Measurements from ENCODE around the gene IRF5. TPM values are rescaled to one million over a fixed set of nuclear protein-coding genes. Genes with fewer than 3 reads are reported as not detected.

The IRF5 gene
- total and polyA plus RNA-seq, 5 donors from 2014 or later = 13.5 to 24.1 (median 19.3) TPM

DNA sequence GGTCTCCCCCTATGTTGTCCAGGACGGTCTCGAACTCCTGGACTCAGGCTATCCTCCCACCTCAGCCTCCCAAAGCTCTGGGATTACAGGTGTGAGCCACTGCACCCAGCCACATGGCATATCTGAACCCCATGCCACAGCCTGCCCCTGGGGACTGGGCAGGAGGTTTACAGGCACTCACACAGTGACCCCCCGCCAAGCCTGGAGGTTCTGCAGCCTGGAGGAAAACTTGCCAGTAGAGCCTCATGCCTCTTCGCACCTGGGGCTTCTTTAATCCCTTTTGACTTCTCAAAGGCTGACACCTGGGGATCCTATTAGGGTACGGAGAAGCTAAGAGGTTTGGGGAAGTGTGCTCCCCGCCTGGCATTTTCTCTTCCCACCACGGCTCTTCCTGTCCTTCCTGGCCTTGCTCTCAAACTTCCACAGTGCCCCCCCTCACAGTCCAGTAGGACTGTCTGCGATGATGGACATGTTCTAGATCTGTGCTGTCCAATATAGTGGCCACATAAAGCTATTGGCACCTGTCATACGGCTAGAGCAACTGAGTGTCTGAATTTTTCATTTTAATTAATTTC lies 15.8 kb upstream of the IRF5 start:
- Histone ChIP-seq H3K27me3 (ENCODE audit: control insufficient read depth, insufficient read depth, low read length) (peaks cover 6% of the 10 kb centered on the region), H3K27ac (ENCODE audit: insufficient read depth, low read length, poor library complexity, severe bottlenecking) (no peak overlapping the region), H3K36me3 (ENCODE audit: control insufficient read depth, insufficient read depth, low read length) (no peaks in the 10 kb centered on the region), H3K4me1 (ENCODE audit: control insufficient read depth, insufficient read depth, low read length, poor library complexity, severe bottlenecking) (no peaks in the 10 kb centered on the region), H3K4me3 (ENCODE audit: low read depth, low read length) (no peak overlapping the region), H3K9me3 (ENCODE audit: control insufficient read depth in 2 of 2, low read length in 2 of 2) (no peaks in the 10 kb centered on the region)
- no peak for ATAC-seq (ENCODE audit: low read depth in 2 of 2)
- Mint-ChIP-seq H3K9me3 (peaks cover 0 to 2% (median 0%) of the 10 kb centered on the region in 7 donors), H3K36me3 (no peaks in the 10 kb centered on the region), H3K27me3 (peaks cover 53% of the 10 kb centered on the region), H3K4me1 (no peaks in the 10 kb centered on the region), H3K27ac (no peak overlapping the region), H3K4me3 (no peak overlapping the region)
- no peak for DNase-seq

DNA sequence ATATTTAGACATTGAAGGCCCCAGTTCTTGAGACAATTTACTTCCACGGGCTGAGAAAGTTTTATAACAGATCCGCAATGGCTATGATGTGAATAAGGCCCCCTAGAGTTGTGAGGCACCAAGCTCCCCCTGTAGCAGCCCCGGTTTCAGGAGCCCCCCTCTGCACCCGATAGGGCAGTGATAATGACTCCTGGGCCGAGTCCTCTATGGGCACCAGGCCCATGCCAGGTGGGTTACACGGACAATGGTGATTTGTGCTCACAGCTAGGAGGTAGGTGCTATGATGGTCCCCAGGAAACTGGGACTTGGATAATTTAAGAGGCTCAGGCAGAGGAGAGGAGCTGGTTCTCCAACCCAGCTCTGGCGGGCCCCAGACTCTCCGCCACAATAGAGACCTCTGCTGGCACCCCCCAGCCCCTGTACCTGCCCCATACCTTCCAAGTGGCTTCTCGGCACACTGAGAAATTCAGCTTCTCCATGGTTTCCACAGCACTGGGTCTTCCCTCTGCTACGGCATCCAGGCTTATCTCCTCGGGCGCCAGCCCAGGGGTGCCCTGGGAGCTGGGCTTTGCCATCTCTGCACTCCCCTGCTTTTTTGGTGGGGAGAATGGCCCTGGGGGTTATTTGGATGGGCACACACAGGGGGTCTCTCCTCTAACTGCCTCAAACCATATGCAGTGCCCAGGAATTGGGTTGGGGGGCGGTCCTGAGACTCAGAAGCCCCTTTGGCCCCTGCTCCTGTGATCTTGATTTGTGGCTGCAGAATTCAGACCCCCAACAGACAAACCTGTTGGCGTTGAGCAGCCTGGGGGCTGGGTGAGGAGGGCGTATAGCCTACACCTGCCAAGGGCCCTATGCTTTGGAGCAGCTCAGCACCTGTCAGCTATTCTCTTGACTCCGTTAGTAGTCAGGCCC lies 15.0 kb upstream of the IRF5 start:
- no peak for DNase-seq
- peaks cover 0 to 2% (median 0%) of the 10 kb centered on the region in 7 donors for H3K9me3 Mint-ChIP-seq

DNA sequence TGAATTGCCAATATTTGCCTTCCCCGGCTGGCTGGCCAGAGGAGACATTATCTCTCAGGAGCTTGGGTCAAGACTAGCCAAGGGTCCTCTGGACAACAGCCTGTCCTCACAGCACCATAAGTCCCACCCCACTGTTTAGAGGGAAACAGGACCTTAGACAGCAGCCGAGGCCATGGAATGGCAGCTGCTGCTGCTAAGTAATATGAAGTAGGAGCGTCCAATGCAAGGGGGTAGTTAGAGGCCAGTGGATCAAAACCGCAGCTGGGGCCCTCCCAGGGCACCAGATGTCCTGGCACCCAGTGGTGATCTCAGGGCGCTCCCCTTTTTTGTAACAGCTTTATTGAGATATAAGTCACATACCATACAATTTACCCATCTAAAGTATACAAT lies 14.3 kb upstream of the IRF5 start:
- Mint-ChIP-seq H3K36me3 (no peaks in the 10 kb centered on the region), H3K4me1 (no peaks in the 10 kb centered on the region), H3K9me3 (peaks cover 0 to 2% (median 0%) of the 10 kb centered on the region in 7 donors), H3K4me3 (no peak overlapping the region), H3K27me3 (peaks cover 38% of the 10 kb centered on the region), H3K27ac (no peak overlapping the region)
- H3K27me3 ChIP-seq (ENCODE audit: control insufficient read depth, insufficient read depth, low read length) = peaks cover 6% of the 10 kb centered on the region
- no peaks in the 10 kb centered on the region for H3K36me3 ChIP-seq (ENCODE audit: control insufficient read depth, insufficient read depth, low read length)
- ATAC-seq (ENCODE audit: low read depth in 2 of 2) (no peak), DNase-seq (no peak)
- H3K9me3 ChIP-seq (ENCODE audit: control insufficient read depth in 2 of 2, low read length in 2 of 2) = no peaks in the 10 kb centered on the region
- H3K27ac ChIP-seq (ENCODE audit: insufficient read depth, low read length, poor library complexity, severe bottlenecking) = no peak overlapping the region
- no peaks in the 10 kb centered on the region for H3K4me1 ChIP-seq (ENCODE audit: control insufficient read depth, insufficient read depth, low read length, poor library complexity, severe bottlenecking)
- H3K4me3 ChIP-seq (ENCODE audit: low read depth, low read length) = no peak overlapping the region

More for the DNA sequence above, 15.0 kb upstream of the IRF5 start:
- Mint-ChIP-seq H3K4me1 (no peaks in the 10 kb centered on the region), H3K36me3 (no peaks in the 10 kb centered on the region), H3K27me3 (peaks cover 45% of the 10 kb centered on the region), H3K4me3 (no peak overlapping the region), H3K27ac (no peak overlapping the region)
- ATAC-seq (ENCODE audit: low read depth in 2 of 2) = no peak
- Histone ChIP-seq H3K27me3 (ENCODE audit: control insufficient read depth, insufficient read depth, low read length) (peaks cover 6% of the 10 kb centered on the region), H3K4me1 (ENCODE audit: control insufficient read depth, insufficient read depth, low read length, poor library complexity, severe bottlenecking) (no peaks in the 10 kb centered on the region), H3K9me3 (ENCODE audit: control insufficient read depth in 2 of 2, low read length in 2 of 2) (no peaks in the 10 kb centered on the region), H3K36me3 (ENCODE audit: control insufficient read depth, insufficient read depth, low read length) (no peaks in the 10 kb centered on the region), H3K4me3 (ENCODE audit: low read depth, low read length) (no peak overlapping the region), H3K27ac (ENCODE audit: insufficient read depth, low read length, poor library complexity, severe bottlenecking) (no peak overlapping the region)

DNA sequence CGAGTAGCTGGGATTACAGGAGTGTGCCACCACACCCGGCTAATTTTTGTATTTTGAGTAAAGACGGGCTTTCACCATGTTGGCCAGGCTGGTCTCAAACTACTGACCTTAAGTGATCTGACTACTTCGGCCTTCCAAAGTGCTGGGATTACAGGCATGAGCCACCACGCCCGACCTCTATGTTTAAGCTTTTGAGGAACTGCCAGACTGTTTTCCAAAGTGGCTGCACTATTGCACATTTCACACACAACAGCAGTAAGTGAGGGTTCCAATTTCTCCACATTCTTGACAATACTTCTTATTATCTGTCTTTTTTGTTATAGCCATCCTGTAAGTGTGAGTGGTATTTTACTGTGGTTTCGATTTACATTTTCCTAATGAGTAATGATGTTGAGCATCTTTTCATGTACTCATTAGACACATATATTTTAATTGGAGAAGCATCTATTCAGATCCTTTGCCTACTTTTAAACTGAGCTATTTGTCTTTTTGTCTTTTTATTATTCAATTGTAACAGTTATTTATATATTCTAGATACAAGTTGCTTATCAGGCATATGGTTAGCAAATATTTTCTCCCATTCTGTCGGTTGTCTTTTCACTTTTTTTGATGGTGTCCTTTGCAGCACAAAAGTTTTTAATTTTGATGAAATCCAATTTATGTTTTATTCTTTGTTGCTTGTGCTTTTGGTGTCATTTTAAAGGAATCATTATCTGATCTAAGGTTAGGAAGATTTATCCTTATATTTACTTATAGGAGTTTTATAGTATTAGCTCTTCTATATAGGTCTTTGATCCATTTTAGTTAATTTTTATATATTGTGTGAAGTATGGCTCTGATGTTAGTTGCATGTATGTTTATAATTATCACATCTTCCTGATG lies 12.8 kb upstream of the IRF5 start:
- Mint-ChIP-seq H3K36me3 (no peaks in the 10 kb centered on the region), H3K27ac (no peak overlapping the region), H3K4me1 (no peaks in the 10 kb centered on the region), H3K9me3 (peaks cover 0 to 2% (median 0%) of the 10 kb centered on the region in 7 donors), H3K27me3 (peaks cover 32% of the 10 kb centered on the region), H3K4me3 (no peak overlapping the region)
- Histone ChIP-seq H3K27me3 (ENCODE audit: control insufficient read depth, insufficient read depth, low read length) (peaks cover 6% of the 10 kb centered on the region), H3K4me3 (ENCODE audit: low read depth, low read length) (no peak overlapping the region), H3K4me1 (ENCODE audit: control insufficient read depth, insufficient read depth, low read length, poor library complexity, severe bottlenecking) (no peaks in the 10 kb centered on the region), H3K9me3 (ENCODE audit: control insufficient read depth in 2 of 2, low read length in 2 of 2) (no peaks in the 10 kb centered on the region), H3K27ac (ENCODE audit: insufficient read depth, low read length, poor library complexity, severe bottlenecking) (no peak overlapping the region), H3K36me3 (ENCODE audit: control insufficient read depth, insufficient read depth, low read length) (no peaks in the 10 kb centered on the region)
- no peak for DNase-seq
- no peak for ATAC-seq (ENCODE audit: low read depth in 2 of 2)

DNA sequence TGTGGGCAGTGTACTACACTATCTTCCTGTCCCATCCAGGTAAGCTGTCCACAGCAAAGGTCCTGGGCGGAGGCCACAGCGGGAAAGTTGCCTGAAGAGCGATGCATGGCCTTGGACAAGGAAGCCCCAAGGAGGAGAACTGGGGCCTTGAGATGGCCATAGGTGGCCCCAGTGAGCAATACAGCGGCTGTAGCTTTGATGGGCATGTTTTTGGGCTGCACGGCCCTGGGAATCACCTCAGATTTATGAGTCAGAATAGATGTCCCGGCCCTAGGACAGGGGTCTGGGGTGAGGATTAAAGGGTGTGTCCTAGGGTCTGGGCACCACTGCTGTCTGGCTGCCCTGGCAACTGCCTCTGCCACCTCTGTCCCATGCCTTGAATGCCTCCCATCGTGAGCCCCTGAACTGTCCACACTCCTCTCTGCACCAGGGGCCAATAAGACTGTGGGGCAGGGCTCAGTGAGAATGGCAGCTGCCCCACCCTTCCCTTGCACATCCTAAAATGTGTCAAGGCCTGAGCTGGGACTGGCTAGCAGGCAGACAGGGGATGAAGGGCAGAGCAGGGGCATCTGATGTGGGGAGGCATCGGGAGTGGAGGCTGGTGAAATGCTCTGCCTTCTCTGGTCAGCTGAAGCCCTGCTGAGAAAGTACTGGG lies 9.4 kb upstream of the IRF5 start:
- ATAC-seq (ENCODE audit: low read depth in 2 of 2) (no peak), DNase-seq (no peak)
- Histone ChIP-seq H3K9me3 (ENCODE audit: control insufficient read depth in 2 of 2, low read length in 2 of 2) (no peaks in the 10 kb centered on the region), H3K36me3 (ENCODE audit: control insufficient read depth, insufficient read depth, low read length) (no peaks in the 10 kb centered on the region), H3K4me3 (ENCODE audit: low read depth, low read length) (no peak overlapping the region), H3K27me3 (ENCODE audit: control insufficient read depth, insufficient read depth, low read length) (peaks cover 6% of the 10 kb centered on the region), H3K27ac (ENCODE audit: insufficient read depth, low read length, poor library complexity, severe bottlenecking) (no peak overlapping the region), H3K4me1 (ENCODE audit: control insufficient read depth, insufficient read depth, low read length, poor library complexity, severe bottlenecking) (peaks cover 9% of the 10 kb centered on the region)
- H3K4me1 Mint-ChIP-seq = peaks cover 3 to 13% (median 7%) of the 10 kb centered on the region in 4 donors
- H3K27ac Mint-ChIP-seq = no peak overlapping the region
- no peaks in the 10 kb centered on the region for H3K9me3 Mint-ChIP-seq
- no peak overlapping the region for H3K4me3 Mint-ChIP-seq
- H3K27me3 Mint-ChIP-seq = peaks cover 13% of the 10 kb centered on the region
- no peaks in the 10 kb centered on the region for H3K36me3 Mint-ChIP-seq

DNA sequence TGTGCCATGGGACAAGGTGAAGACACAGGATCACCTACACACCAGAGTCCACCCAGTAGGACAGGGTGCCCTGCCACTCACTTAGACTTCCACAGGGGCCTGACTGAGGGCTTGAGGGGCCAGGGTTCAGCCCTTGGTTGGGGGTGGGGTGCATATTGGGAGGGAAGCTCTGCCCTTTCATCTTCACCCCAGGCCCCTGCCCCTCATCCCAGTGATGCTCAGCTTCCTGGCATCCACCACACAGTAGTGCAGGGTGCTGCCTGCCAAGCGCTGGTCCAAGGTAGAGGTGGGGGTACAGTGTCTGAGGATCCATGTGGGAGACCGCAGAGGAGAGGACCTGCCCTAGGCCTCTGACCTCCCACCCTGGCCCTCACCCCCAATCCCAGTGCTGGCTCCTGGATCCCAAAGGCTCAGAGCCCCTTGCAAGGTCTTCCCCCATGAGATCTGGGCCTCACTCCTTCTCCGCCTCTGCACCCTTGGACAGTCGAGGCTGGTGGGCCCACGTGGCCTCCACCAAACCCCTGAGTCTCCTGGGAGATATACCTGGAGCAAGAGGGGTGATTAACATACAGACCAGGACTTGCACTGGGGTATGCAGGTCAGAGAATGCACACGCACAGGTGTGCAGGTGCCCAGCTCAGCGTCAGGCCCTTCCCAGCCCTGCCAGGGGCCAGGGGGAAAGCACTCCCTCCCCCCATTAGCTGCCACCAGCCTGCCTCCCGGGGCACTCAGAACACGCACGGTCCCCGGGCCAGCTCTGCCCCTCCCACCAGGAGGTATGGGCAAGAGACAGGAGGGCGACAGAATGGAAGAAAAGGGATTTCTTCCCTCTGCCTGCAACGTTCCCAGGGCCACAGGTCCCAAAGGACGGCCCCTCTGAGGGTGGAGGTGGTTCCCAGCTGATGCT lies 8.6 kb upstream of the IRF5 start:
- ATAC-seq (ENCODE audit: low read depth in 2 of 2) (no peak), DNase-seq (no peak)
- no peaks in the 10 kb centered on the region for H3K9me3 ChIP-seq (ENCODE audit: control insufficient read depth in 2 of 2, low read length in 2 of 2)
- H3K27ac Mint-ChIP-seq = no peak overlapping the region
- H3K4me1 ChIP-seq (ENCODE audit: control insufficient read depth, insufficient read depth, low read length, poor library complexity, severe bottlenecking) = peaks cover 15% of the 10 kb centered on the region
- H3K27ac ChIP-seq (ENCODE audit: insufficient read depth, low read length, poor library complexity, severe bottlenecking) = no peak overlapping the region
- no peak overlapping the region for H3K4me3 ChIP-seq (ENCODE audit: low read depth, low read length)
- no peaks in the 10 kb centered on the region for H3K36me3 Mint-ChIP-seq
- no peaks in the 10 kb centered on the region for H3K36me3 ChIP-seq (ENCODE audit: control insufficient read depth, insufficient read depth, low read length)
- no peak overlapping the region for H3K4me3 Mint-ChIP-seq
- no peaks in the 10 kb centered on the region for H3K9me3 Mint-ChIP-seq
- H3K4me1 Mint-ChIP-seq = peaks cover 3 to 18% (median 10%) of the 10 kb centered on the region in 4 donors
- H3K27me3 ChIP-seq (ENCODE audit: control insufficient read depth, insufficient read depth, low read length) = peaks cover 6% of the 10 kb centered on the region
- H3K27me3 Mint-ChIP-seq = peaks cover 13% of the 10 kb centered on the region

All from CD4-positive, CD25-positive, alpha-beta regulatory T cell (primary cell).